GM19099 (cell line): ENCODE data around the gene BCAS1.

ENCODE experiments used
- POLR2A ChIP-seq: IDR thresholded peaks from 3 replicates; pipeline ENCODE4 v1.6.1; 2011; ENCODE audit warnings: low read depth; ENCODE audit not compliant: insufficient read length; ENCODE audit errors: extremely low read depth

BCAS1 gene

GRCh38 chr20:53896647-53897046, 173.7 kb downstream of the BCAS1 start:
- no peak for TF ChIP-seq POLR2A

GRCh38 chr20:53896041-53896440, 174.4 kb downstream of the BCAS1 start:
- TF ChIP-seq POLR2A, result no peak

GRCh38 chr20:53895385-53895755, 175.0 kb downstream of the BCAS1 start:
- TF ChIP-seq POLR2A, result no peak

- TF ChIP-seq POLR2A, result no peak
Measured at GRCh38 chr20:53894707-53895384, 175.5 kb downstream of the BCAS1 start.
